Adrenal gland (tissue), 12 donors: ENCODE data around the gene RAB11FIP2. TPM values are rescaled to one million over a fixed set of nuclear protein-coding genes. Genes with fewer than 3 reads are reported as not detected.
"Not testable (repeated sequence)": the region's sequence is repeated elsewhere in the genome, so short reads cannot be mapped to it uniquely, and the experiment has no call there.

Experiments used
- DNase-seq, 7 donors: peaks; one replicate each; pipeline ENCODE4 v3.0.0-alpha.2; 2019 to 2020
- H3K27ac ChIP-seq, 5 donors: fragments of 200-600 bp; sonication (generic) in 4 of 5; 1 replicate in 3 of 5; 2 replicates in 2 of 5; pipeline versions ENCODE4 v1.5.1 to v1.8.0; 2016 to 2020; ENCODE audit warnings: mild to moderate bottlenecking in 1 of 5
- H3K27me3 ChIP-seq: fragments of 200-600 bp; 2 replicates; pipeline ENCODE4 v1.8.0; 2021
- H3K36me3 ChIP-seq, 2 donors: fragments of 200-600 bp; replicated peaks in 1 of 2; 1 replicate in 1 of 2; 2 replicates in 1 of 2; pipeline versions ENCODE4 v1.5.1 to v1.8.0; 2018 to 2022
- H3K4me1 ChIP-seq, 2 donors: fragments of 200-600 bp; replicated peaks in 1 of 2; 1 replicate in 1 of 2; 2 replicates in 1 of 2; pipeline versions ENCODE4 v1.5.1 to v1.8.0; 2018 to 2021
- H3K4me3 ChIP-seq, 4 donors: fragments of 200-600 bp; sonication (generic) in 3 of 4; one replicate each; pipeline ENCODE4 v1.5.1; 2016 to 2018
- H3K9me3 ChIP-seq, 3 donors: fragments of 200-600 bp; sonication (generic) in 1 of 3; replicated peaks in 1 of 3; 1 replicate in 2 of 3; 2 replicates in 1 of 3; pipeline versions ENCODE4 v1.5.1 to v1.8.0; 2016 to 2021
- POLR2A ChIP-seq, 2 donors: fragments of 450-650 bp; IDR thresholded peaks; one replicate each; pipeline ENCODE4 v1.6.1; 2017; ENCODE audit warnings: antibody characterized with exemption in 2 of 2, mild to moderate bottlenecking in 2 of 2, moderate library complexity in 1 of 2
- WGBS, 4 donors: extraction: QIAGEN DNeasy Blood & Tissue Kit in 2 of 4; methylation state at CpG; one replicate each; pipeline versions ENCODE4 v1.1.5 to v1.1.7; 2013 to 2017; 5-methylcytosine and 5-hydroxymethylcytosine counted together
- intact Hi-C, 2 donors: fragments of 100-400 bp; cut with DNase I; formaldehyde crosslinking; loops; one replicate each; pipeline versions ENCODE4 v1.14.1 to v1.15.0; 2022 to 2023
- polyA plus RNA-seq, 3 donors: library from polyadenylated mRNA; stranded (reverse); fragments of 200-250 nt in 2 of 3; fragments of 350-450 nt in 1 of 3; fragmentation: Illumina TruSeq in 1 of 3; extraction: RNeasy Lipid Tissue Mini Kit (QIAGEN cat#74804) in 1 of 3; gene quantifications; one replicate each; pipeline ENCODE4 v1.2.3, GENCODE V29; 2013 to 2014
- total RNA-seq, 9 donors: library from RNA; depleted of rRNA in 4 of 9; stranded (reverse); fragments of >200 nt in 4 of 9; fragments of 120-200 nt in 1 of 9; fragmentation: NEBNext Ultra II Directional in 1 of 9; extraction: Animal tissue kit (Norgen Biotek cat#: 25700) in 1 of 9; gene quantifications; one replicate each; pipeline versions ENCODE4 v1.1.0 to v1.2.4, GENCODE V29; 2013 to 2023
- TF ChIP-seq, protein P1 (sequence below), 6 experiments: fragments of 450-650 bp in 4 of 6; fragments of 200-600 bp in 2 of 6; sonication (generic) in 1 of 6; IDR thresholded peaks; 1 replicate in 5 of 6; 2 replicates in 1 of 6; pipeline versions ENCODE4 v1.5.1 to v1.8.0; 2016 to 2021; ENCODE audit warnings: antibody characterized with exemption in 6 of 6, mild to moderate bottlenecking in 2 of 6, moderate library complexity in 1 of 6
- donor health status: healthy with polysubstance abuse.
- donor health status: Bipolar disorder and iron deficiency.
- donor health status: DM: yes; HTN: yes; CAD: no.
- donor health status: DM: no; HTN: no; CAD: no.
- donor health status: DM: no; HTN: no; CAD: no.
- donor health status: DM: yes; HTN: yes; CAD: no.

Gene RAB11FIP2
- total and polyA plus RNA-seq, 12 donors: 1.8 to 30.8 (median 17.7) TPM

DNA sequence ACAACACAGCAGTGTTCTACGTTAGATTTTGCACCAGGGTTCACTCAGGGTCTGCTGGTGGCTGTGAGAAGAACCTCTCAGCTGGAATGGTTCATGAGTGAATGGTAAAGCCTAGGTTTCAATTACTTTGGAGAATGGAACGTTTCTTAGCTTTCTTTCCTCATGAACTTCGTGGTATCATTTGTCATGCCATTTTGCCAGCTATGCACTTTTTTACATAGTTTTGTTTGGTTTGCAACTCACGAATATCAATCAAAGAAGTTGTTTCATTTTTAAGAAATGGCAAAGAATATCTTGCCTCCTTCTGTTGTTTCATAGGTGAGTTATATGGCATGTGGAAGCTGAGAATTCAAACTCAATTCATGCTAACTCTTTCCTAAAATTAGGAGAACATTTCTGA, 34.1 kb upstream of the RAB11FIP2 start:
- Histone ChIP-seq H3K4me1 (no peaks in the 10 kb centered on the region), H3K27ac (no peak overlapping the region), H3K4me3 (no peak overlapping the region), H3K36me3 (no peaks in the 10 kb centered on the region), H3K9me3 (no peaks in the 10 kb centered on the region), H3K27me3 (no peaks in the 10 kb centered on the region)
- 81 to 91% (median 82%) methylated on average over 4 of the region's 4 CpGs for WGBS, 4 donors
- intact Hi-C loops: no loop called here
- DNase-seq: no peak
- TF ChIP-seq, protein P1, sequence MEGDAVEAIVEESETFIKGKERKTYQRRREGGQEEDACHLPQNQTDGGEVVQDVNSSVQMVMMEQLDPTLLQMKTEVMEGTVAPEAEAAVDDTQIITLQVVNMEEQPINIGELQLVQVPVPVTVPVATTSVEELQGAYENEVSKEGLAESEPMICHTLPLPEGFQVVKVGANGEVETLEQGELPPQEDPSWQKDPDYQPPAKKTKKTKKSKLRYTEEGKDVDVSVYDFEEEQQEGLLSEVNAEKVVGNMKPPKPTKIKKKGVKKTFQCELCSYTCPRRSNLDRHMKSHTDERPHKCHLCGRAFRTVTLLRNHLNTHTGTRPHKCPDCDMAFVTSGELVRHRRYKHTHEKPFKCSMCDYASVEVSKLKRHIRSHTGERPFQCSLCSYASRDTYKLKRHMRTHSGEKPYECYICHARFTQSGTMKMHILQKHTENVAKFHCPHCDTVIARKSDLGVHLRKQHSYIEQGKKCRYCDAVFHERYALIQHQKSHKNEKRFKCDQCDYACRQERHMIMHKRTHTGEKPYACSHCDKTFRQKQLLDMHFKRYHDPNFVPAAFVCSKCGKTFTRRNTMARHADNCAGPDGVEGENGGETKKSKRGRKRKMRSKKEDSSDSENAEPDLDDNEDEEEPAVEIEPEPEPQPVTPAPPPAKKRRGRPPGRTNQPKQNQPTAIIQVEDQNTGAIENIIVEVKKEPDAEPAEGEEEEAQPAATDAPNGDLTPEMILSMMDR (IDR thresholded peaks at IDR 0.05): no peak
- TF ChIP-seq POLR2A (IDR thresholded peaks at IDR 0.05): no peak

DNA sequence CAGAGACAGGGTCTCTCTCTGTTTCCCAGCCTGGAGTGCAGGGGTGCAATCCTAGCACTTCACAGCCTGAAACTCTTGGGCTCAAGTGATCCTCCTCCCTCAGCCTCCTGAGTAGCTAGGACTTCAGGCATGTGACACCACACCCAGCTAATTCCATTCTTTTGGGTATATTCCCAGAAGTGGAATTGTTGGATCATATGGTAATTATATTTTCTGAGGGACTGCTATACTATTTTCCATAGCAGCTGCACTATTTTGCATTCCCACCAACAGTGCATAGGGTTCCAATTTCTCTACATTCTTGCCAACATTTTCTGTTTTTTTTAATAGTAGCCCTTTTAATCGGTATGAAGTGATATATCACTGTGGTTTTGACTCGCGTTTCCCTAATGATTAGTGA, 30.0 kb upstream of the RAB11FIP2 start:
- Histone ChIP-seq H3K4me3 (no peak overlapping the region), H3K9me3 (no peaks in the 10 kb centered on the region), H3K27me3 (no peaks in the 10 kb centered on the region), H3K4me1 (no peaks in the 10 kb centered on the region), H3K36me3 (no peaks in the 10 kb centered on the region), H3K27ac (no peak overlapping the region)
- intact Hi-C loops: no loop called here
- no peak for DNase-seq
- WGBS, 4 donors: 74 to 90% (median 82%) methylated on average over 3 of the region's 3 CpGs
- no peak for TF ChIP-seq POLR2A (IDR thresholded peaks at IDR 0.05)
- TF ChIP-seq, protein P1 (IDR thresholded peaks at IDR 0.05): no peak

DNA sequence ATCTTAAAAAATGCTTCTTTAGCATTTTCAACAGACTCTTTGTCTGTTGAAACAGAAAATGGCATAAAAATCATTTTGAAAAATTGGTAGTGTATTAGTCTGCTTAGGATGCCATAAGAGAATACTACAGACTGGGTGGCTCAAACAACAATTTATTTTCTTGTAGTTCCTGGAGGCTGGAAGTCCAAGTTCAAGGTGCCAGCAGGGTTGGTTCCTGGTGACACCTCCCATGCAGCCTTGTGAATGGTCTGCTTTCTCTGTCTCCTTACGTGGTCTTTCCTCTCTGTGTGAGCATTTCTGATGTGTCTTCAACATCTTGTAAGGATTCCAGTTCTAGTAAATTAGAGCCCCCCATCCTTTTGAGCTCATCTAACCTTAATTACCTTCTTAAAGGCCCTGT, 26.1 kb upstream of the RAB11FIP2 start:
- DNase-seq: no peak
- Histone ChIP-seq H3K9me3 (no peaks in the 10 kb centered on the region), H3K36me3 (no peaks in the 10 kb centered on the region), H3K4me3 (no peak overlapping the region), H3K4me1 (no peaks in the 10 kb centered on the region), H3K27me3 (no peaks in the 10 kb centered on the region), H3K27ac (no peak overlapping the region)
- intact Hi-C loops: no loop called here
- TF ChIP-seq, protein P1 (IDR thresholded peaks at IDR 0.05): no peak
- TF ChIP-seq POLR2A (IDR thresholded peaks at IDR 0.05): no peak
- WGBS, 4 donors: 73 to 95% (median 91%) methylated on average over 1 of the region's 1 CpG; no CpG with 5 or more reads in 1 of the 4 donors

DNA sequence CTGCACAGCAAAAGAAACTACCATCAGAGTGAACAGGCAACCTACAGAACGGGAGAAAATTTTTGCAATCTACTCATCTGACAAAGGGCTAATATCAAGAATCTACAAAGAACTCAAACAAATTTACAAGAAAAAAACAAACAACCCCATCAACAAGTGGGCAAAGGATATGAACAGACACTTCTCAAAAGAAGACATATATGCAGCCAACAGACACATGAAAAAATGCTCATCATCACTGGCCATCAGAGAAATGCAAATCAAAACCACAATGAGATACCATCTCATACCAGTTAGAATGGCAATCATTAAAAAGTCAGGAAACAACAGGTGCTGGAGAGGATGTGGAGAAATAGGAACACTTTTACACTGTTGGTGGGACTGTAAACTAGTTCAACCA, 20.6 kb upstream of the RAB11FIP2 start:
- H3K27ac ChIP-seq, H3K36me3 ChIP-seq, intact Hi-C loops, H3K4me3 ChIP-seq, H3K4me1 ChIP-seq, DNase-seq, H3K27me3 ChIP-seq, H3K9me3 ChIP-seq: not testable (repeated sequence)
- WGBS, 4 donors: 86 to 100% (median 89%) methylated on average over 1 of the region's 1 CpG

DNA sequence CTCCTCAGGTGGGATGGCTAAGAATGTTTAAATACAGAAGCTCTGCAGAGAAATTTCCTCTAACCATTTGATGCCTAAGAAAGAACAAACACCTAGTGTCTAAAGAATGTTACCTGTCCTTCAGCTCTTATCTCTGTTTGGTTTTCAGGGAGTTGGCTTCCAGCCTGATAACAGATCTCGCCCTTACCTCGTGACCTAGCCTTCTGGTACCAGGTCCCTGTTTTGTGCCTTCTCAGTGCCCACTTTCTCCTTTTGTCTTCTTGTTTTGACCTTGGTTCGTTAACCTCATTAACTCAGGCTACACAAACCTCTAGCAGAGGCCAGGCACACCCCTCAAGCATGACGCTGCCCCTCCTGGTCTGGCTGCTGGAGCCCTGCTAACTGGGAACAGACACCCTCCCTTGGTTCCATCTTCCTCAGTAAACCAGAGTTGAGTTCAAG, 16.1 kb upstream of the RAB11FIP2 start:
- WGBS, 4 donors: 84 to 92% (median 85%) methylated on average over 4 of the region's 4 CpGs
- H3K27ac ChIP-seq: no peak overlapping the region
- H3K27me3 ChIP-seq: no peaks in the 10 kb centered on the region
- H3K4me1 ChIP-seq: no peaks in the 10 kb centered on the region
- H3K36me3 ChIP-seq: no peaks in the 10 kb centered on the region
- DNase-seq: no peak
- H3K9me3 ChIP-seq: no peaks in the 10 kb centered on the region
- H3K4me3 ChIP-seq: no peak overlapping the region
- no peak for TF ChIP-seq POLR2A (IDR thresholded peaks at IDR 0.05)
- TF ChIP-seq, protein P1 (IDR thresholded peaks at IDR 0.05): no peak
- intact Hi-C loops: no loop called here
